Right forelimb (tissue), 1 donor: ENCODE results near the gene GMDS.

Source experiments
- DNase-seq: peaks from one replicate; pipeline ENCODE4 v3.0.0-alpha.2; 2018

Gene GMDS

GRCh38 chr6:1971612-1972011 lies 273.8 kb downstream of the GMDS start:
- no peak for DNase-seq

GRCh38 chr6:1970151-1970561 lies 275.2 kb downstream of the GMDS start:
- DNase-seq = no peak

- no peak for DNase-seq
These were observed 278.7 kb downstream of the GMDS start for GRCh38 chr6:1966713-1967112.

GRCh38 chr6:1965596-1966224 lies 279.7 kb downstream of the GMDS start:
- DNase-seq = no peak

GRCh38 chr6:1963596-1963995 lies 281.8 kb downstream of the GMDS start:
- DNase-seq = no peak

- DNase-seq = no peak
These were observed 283.2 kb downstream of the GMDS start for GRCh38 chr6:1962201-1962600.

- no peak for DNase-seq
These were observed 284.8 kb downstream of the GMDS start for GRCh38 chr6:1960486-1961142.

- DNase-seq = no peak
These were observed 287.1 kb downstream of the GMDS start for GRCh38 chr6:1958257-1958656.

GRCh38 chr6:1957746-1958145 lies 287.7 kb downstream of the GMDS start:
- DNase-seq = no peak

GRCh38 chr6:1952740-1953360 lies 292.6 kb downstream of the GMDS start:
- no peak for DNase-seq

- no peak for DNase-seq
These were observed 294.8 kb downstream of the GMDS start for GRCh38 chr6:1950631-1951030.

- DNase-seq = no peak
These were observed 295.9 kb downstream of the GMDS start for GRCh38 chr6:1949538-1949937.

GRCh38 chr6:1947922-1948321 lies 297.5 kb downstream of the GMDS start:
- no peak for DNase-seq

GRCh38 chr6:1946583-1946982 lies 298.8 kb downstream of the GMDS start:
- no peak for DNase-seq

GRCh38 chr6:1945235-1945832 lies 300.1 kb downstream of the GMDS start:
- DNase-seq = no peak

- DNase-seq = no peak
These were observed 302.6 kb downstream of the GMDS start for GRCh38 chr6:1942834-1943233.

- DNase-seq = no peak
These were observed 303.9 kb downstream of the GMDS start for GRCh38 chr6:1941534-1941933.

- no peak for DNase-seq
These were observed 305.0 kb downstream of the GMDS start for GRCh38 chr6:1940381-1940780.

- no peak for DNase-seq
These were observed 312.1 kb downstream of the GMDS start for GRCh38 chr6:1933292-1933691.

- no peak for DNase-seq
These were observed 313.6 kb downstream of the GMDS start for GRCh38 chr6:1931817-1932216.

GRCh38 chr6:1930356-1930755 lies 315.0 kb downstream of the GMDS start:
- no peak for DNase-seq

- DNase-seq = no peak
These were observed 315.5 kb downstream of the GMDS start for GRCh38 chr6:1929931-1930330.

GRCh38 chr6:1925743-1926430 lies 319.5 kb downstream of the GMDS start:
- no peak for DNase-seq
